Liver (tissue), 9 donors: Measurements from ENCODE around the gene JPT1. TPM values are rescaled to one million over a fixed set of nuclear protein-coding genes. Genes with fewer than 3 reads are reported as not detected.

Experiments used
- DNase-seq: peaks from one replicate; pipeline ENCODE4 v3.0.0-alpha.2; 2017; ENCODE audit warnings: low spot score
- H3K27ac ChIP-seq, 2 donors: one replicate each; pipeline ENCODE4 v1.7.0; 2013; ENCODE audit warnings: inconsistent platforms in 2 of 2, low read length in 2 of 2, control low read depth in 1 of 2, low read depth in 1 of 2, mild to moderate bottlenecking in 1 of 2
- H3K27me3 ChIP-seq, 4 donors: one replicate each; pipeline versions ENCODE4 v1.6.1 to v1.7.0; 2013; ENCODE audit warnings: low read length in 3 of 4, inconsistent platforms in 1 of 4, mild to moderate bottlenecking in 1 of 4, moderate library complexity in 1 of 4; ENCODE audit not compliant: control insufficient read depth in 4 of 4, insufficient read depth in 4 of 4
- H3K36me3 ChIP-seq, 4 donors: one replicate each; pipeline versions ENCODE4 v1.6.1 to v1.7.0; 2013; ENCODE audit warnings: low read length in 3 of 4, mild to moderate bottlenecking in 3 of 4, low read depth in 1 of 4, moderate library complexity in 1 of 4; ENCODE audit not compliant: control insufficient read depth in 4 of 4, insufficient read depth in 3 of 4
- H3K4me1 ChIP-seq, 4 donors: one replicate each; pipeline versions ENCODE4 v1.6.1 to v1.7.0; 2013; ENCODE audit warnings: low read length in 3 of 4, mild to moderate bottlenecking in 3 of 4, moderate library complexity in 1 of 4; ENCODE audit not compliant: control insufficient read depth in 4 of 4, insufficient read depth in 4 of 4
- H3K4me3 ChIP-seq, 3 donors: one replicate each; pipeline versions ENCODE4 v1.6.1 to v1.7.0; 2013; ENCODE audit warnings: low read length in 3 of 3, control low read depth in 1 of 3, low read depth in 1 of 3, mild to moderate bottlenecking in 1 of 3
- H3K9ac ChIP-seq, 2 donors: one replicate each; pipeline ENCODE4 v1.7.0; 2013; ENCODE audit warnings: low read length in 2 of 2, mild to moderate bottlenecking in 2 of 2, moderate library complexity in 2 of 2, control low read depth in 1 of 2, low read depth in 1 of 2
- H3K9me3 ChIP-seq, 4 donors: one replicate each; pipeline versions ENCODE4 v1.6.1 to v1.7.0; 2013; ENCODE audit warnings: low read length in 3 of 4; ENCODE audit not compliant: control insufficient read depth in 4 of 4
- CTCF ChIP-seq: fragments of 150-350 bp; IDR thresholded peaks from 2 replicates; pipeline ENCODE4 v1.5.1; 2017; ENCODE audit warnings: improper control_type of control experiment, low read depth, low read length; ENCODE audit not compliant: missing input control
- EGR1 ChIP-seq, 2 donors: IDR thresholded peaks; 2 replicates each; pipeline ENCODE4 v1.6.1; 2016 to 2018; ENCODE audit warnings: antibody characterized with exemption in 2 of 2, low read depth in 2 of 2
- FOXA1 ChIP-seq: IDR thresholded peaks from 2 replicates; pipeline ENCODE4 v1.6.1; 2016; ENCODE audit warnings: antibody characterized with exemption
- FOXA2 ChIP-seq: IDR thresholded peaks from 2 replicates; pipeline ENCODE4 v1.6.1; 2016; ENCODE audit warnings: antibody characterized with exemption
- GABPA ChIP-seq, 2 donors: IDR thresholded peaks in 1 of 2; conservative IDR thresholded peaks in 1 of 2; 2 replicates each; pipeline ENCODE4 v1.6.1; 2016; ENCODE audit warnings: antibody characterized with exemption in 2 of 2, mild to moderate bottlenecking in 1 of 2, moderate library complexity in 1 of 2
- HNF4A ChIP-seq, 2 donors: conservative IDR thresholded peaks; 2 replicates each; pipeline ENCODE4 v1.6.1; 2016; ENCODE audit warnings: antibody characterized with exemption in 2 of 2, mild to moderate bottlenecking in 2 of 2
- HNF4G ChIP-seq: IDR thresholded peaks from 2 replicates; pipeline ENCODE4 v1.6.1; 2016; ENCODE audit warnings: antibody characterized with exemption
- JUND ChIP-seq, 2 donors: IDR thresholded peaks; 2 replicates each; pipeline ENCODE4 v1.6.1; 2016; ENCODE audit warnings: antibody characterized with exemption in 2 of 2
- MAX ChIP-seq: IDR thresholded peaks from 2 replicates; pipeline ENCODE4 v1.6.1; 2016; ENCODE audit warnings: antibody characterized with exemption
- RAD21 ChIP-seq, 2 donors: IDR thresholded peaks; 2 replicates each; pipeline ENCODE4 v1.6.1; 2016; ENCODE audit warnings: antibody characterized with exemption in 2 of 2, mild to moderate bottlenecking in 2 of 2
- REST ChIP-seq: IDR thresholded peaks from 2 replicates; pipeline ENCODE4 v1.6.1; 2016; ENCODE audit warnings: antibody characterized with exemption, mild to moderate bottlenecking
- RXRA ChIP-seq, 2 donors: IDR thresholded peaks; 2 replicates each; pipeline ENCODE4 v1.6.1; 2017 to 2018; ENCODE audit warnings: antibody characterized with exemption in 2 of 2, mild to moderate bottlenecking in 1 of 2
- SP1 ChIP-seq: IDR thresholded peaks from 2 replicates; pipeline ENCODE4 v1.6.1; 2018; ENCODE audit warnings: antibody characterized with exemption, mild to moderate bottlenecking
- TAF1 ChIP-seq: conservative IDR thresholded peaks from 2 replicates; pipeline ENCODE4 v1.6.1; 2016; ENCODE audit warnings: antibody characterized with exemption, mild to moderate bottlenecking
- YY1 ChIP-seq: IDR thresholded peaks from 2 replicates; pipeline ENCODE4 v1.6.1; 2016; ENCODE audit warnings: antibody characterized with exemption, mild to moderate bottlenecking
- WGBS: extraction: QIAGEN DNeasy Blood & Tissue Kit; methylation state at CpG from one replicate; pipeline ENCODE4 v1.1.7; 2013; 5-methylcytosine and 5-hydroxymethylcytosine counted together
- polyA plus RNA-seq, 2 donors: library from polyadenylated mRNA; stranded (reverse) in 1 of 2; unstranded in 1 of 2; fragments of 200-250 nt in 1 of 2; fragments of >200 nt in 1 of 2; fragmentation: Nextera tagmentation in 1 of 2; extraction: Ambion mirVana in 1 of 2; gene quantifications; one replicate each; pipeline versions ENCODE4 v1.2.1 to v1.2.3, GENCODE V29; 2013 to 2015
- total RNA-seq, 2 donors: library from RNA; depleted of rRNA; stranded (reverse); fragments of >200 nt; gene quantifications; one replicate each; pipeline ENCODE4 v1.2.3, GENCODE V29; 2014
- TF ChIP-seq, protein P1 (sequence below): IDR thresholded peaks from 2 replicates; pipeline ENCODE4 v1.6.1; 2016; ENCODE audit warnings: antibody characterized with exemption
- TF ChIP-seq, protein P2 (sequence below): IDR thresholded peaks from 2 replicates; pipeline ENCODE4 v1.6.1; 2016; ENCODE audit warnings: antibody characterized with exemption
- donor health status: healthy.
- donor health status: healthy.
- donor health status: healthy.
- donor health status: healthy.
- donor health status: healthy.

Gene JPT1
- total and polyA plus RNA-seq, 4 donors: 20.5 to 47.8 (median 43.9) TPM

GRCh38 chr17:75142236-75142971, 11.9 kb downstream of the JPT1 start:
- H3K36me3 ChIP-seq: peaks cover 3 to 19% (median 4%) of the 10 kb centered on the region in 4 donors
- TF ChIP-seq HNF4G (no peak), RXRA (IDR thresholded peaks at IDR 0.05) (no peak), EGR1 (IDR thresholded peaks at IDR 0.05; ENCODE audit: low read depth in 2 of 2) (no peak), FOXA2 (no peak), RAD21 (IDR thresholded peaks at IDR 0.05) (no peak), SP1 (no peak), FOXA1 (no peak), CTCF (no peak), TAF1 (no peak), REST (no peak), MAX (no peak), HNF4A (conservative IDR thresholded peaks at IDR 0.05) (no peak), JUND (IDR thresholded peaks at IDR 0.05) (no peak), GABPA (IDR thresholded peaks at IDR 0.05 in 1 of 2, conservative IDR thresholded peaks at IDR 0.05 in 1 of 2) (no peak), YY1 (no peak)
- TF ChIP-seq, protein P1, sequence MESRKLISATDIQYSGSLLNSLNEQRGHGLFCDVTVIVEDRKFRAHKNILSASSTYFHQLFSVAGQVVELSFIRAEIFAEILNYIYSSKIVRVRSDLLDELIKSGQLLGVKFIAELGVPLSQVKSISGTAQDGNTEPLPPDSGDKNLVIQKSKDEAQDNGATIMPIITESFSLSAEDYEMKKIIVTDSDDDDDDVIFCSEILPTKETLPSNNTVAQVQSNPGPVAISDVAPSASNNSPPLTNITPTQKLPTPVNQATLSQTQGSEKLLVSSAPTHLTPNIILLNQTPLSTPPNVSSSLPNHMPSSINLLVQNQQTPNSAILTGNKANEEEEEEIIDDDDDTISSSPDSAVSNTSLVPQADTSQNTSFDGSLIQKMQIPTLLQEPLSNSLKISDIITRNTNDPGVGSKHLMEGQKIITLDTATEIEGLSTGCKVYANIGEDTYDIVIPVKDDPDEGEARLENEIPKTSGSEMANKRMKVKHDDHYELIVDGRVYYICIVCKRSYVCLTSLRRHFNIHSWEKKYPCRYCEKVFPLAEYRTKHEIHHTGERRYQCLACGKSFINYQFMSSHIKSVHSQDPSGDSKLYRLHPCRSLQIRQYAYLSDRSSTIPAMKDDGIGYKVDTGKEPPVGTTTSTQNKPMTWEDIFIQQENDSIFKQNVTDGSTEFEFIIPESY: no peak
- TF ChIP-seq, protein P2, sequence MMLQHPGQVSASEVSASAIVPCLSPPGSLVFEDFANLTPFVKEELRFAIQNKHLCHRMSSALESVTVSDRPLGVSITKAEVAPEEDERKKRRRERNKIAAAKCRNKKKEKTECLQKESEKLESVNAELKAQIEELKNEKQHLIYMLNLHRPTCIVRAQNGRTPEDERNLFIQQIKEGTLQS: no peak

More at GRCh38 chr17:75142236-75142971, 11.9 kb downstream of the JPT1 start:
- 90% methylated on average over 13 of the region's 13 CpGs for WGBS
- Histone ChIP-seq H3K27ac (no peak overlapping the region), H3K27me3 (no peaks in the 10 kb centered on the region), H3K9me3 (no peaks in the 10 kb centered on the region), H3K4me3 (no peak overlapping the region), H3K4me1 (no peaks in the 10 kb centered on the region), H3K9ac (no peak overlapping the region)
- DNase-seq: no peak
